B cell (primary cell): ENCODE measurements around the gene CHST1. TPM values are rescaled to one million over a fixed set of nuclear protein-coding genes. Genes with fewer than 3 reads are reported as not detected.

ENCODE experiments used
- ATAC-seq: fragments of 200-7000 bp; cut with Tn5 transposase; one replicate; pipeline ENCODE4 v1.10.0; 2021; ENCODE audit warnings: low read depth, mild to moderate bottlenecking, moderate number of reproducible peaks, moderate library complexity
- CTCF ChIA-PET: fragments of 350-600 bp; sonication (Branson Sonifier 250); formaldehyde crosslinking; loops from one replicate; lab custom pipeline; 2021; ENCODE audit warnings: antibody characterized with exemption, inconsistent platforms; lab: Charles Lee
- POLR2A ChIA-PET: fragments of 350-600 bp; sonication (Branson Sonifier 250); formaldehyde crosslinking; loops from one replicate; lab custom pipeline; 2021; ENCODE audit warnings: antibody characterized with exemption; lab: Charles Lee
- DNase-seq: peaks from one replicate; pipeline ENCODE4 v3.0.0; 2013
- H2AFZ ChIP-seq: 2 replicates; pipeline ENCODE4 v1.6.1; 2012; ENCODE audit warnings: mild to moderate bottlenecking, low read depth, low read length; ENCODE audit not compliant: insufficient read depth, poor library complexity, severe bottlenecking
- H3K27ac ChIP-seq, 2 donors: 1 replicate in 1 of 2; 2 replicates in 1 of 2; pipeline ENCODE4 v1.5.1; 2012 to 2013; ENCODE audit warnings: low read length in 2 of 2, mild to moderate bottlenecking in 2 of 2, moderate library complexity in 1 of 2
- H3K27me3 ChIP-seq, 4 experiments: fragments of 200-600 bp in 1 of 4; sonication (generic) in 1 of 4; replicated peaks in 1 of 4; 1 replicate in 2 of 4; 2 replicates in 2 of 4; pipeline versions ENCODE4 v1.6.1 to v1.7.0; 2013 to 2016; ENCODE audit warnings: low read length in 3 of 4, mild to moderate bottlenecking in 2 of 4, mixed read lengths in 1 of 4, moderate library complexity in 1 of 4; ENCODE audit not compliant: insufficient read depth in 4 of 4, control insufficient read depth in 3 of 4; ENCODE audit errors: control extremely low read depth in 1 of 4
- H3K36me3 ChIP-seq, 2 experiments: replicated peaks in 1 of 2; 1 replicate in 1 of 2; 2 replicates in 1 of 2; pipeline versions ENCODE4 v1.6.1 to v1.7.1; 2013; ENCODE audit warnings: low read length in 1 of 2; ENCODE audit not compliant: insufficient read depth in 2 of 2, control insufficient read depth in 1 of 2; ENCODE audit errors: control extremely low read depth in 1 of 2, extremely low read depth in 1 of 2
- H3K4me1 ChIP-seq, 2 donors: fragments of 200-600 bp in 1 of 2; sonication (generic) in 1 of 2; 1 replicate in 1 of 2; 2 replicates in 1 of 2; pipeline versions ENCODE4 v1.5.1 to v1.6.1; 2013 to 2017; ENCODE audit warnings: low read length in 2 of 2; ENCODE audit not compliant: control insufficient read depth in 2 of 2, insufficient read depth in 2 of 2
- H3K4me2 ChIP-seq: replicated peaks from 2 replicates; pipeline ENCODE3; 2012; ENCODE audit warnings: mild to moderate bottlenecking, low read depth, low read length; ENCODE audit not compliant: poor library complexity, severe bottlenecking
- H3K4me3 ChIP-seq, 5 experiments: fragments of 200-600 bp in 1 of 5; sonication (generic) in 1 of 5; 1 replicate in 3 of 5; 2 replicates in 2 of 5; pipeline versions ENCODE4 v1.5.1 to v1.7.0; 2011 to 2016; ENCODE audit warnings: low read length in 4 of 5, mild to moderate bottlenecking in 4 of 5, low read depth in 2 of 5, control low read depth in 1 of 5, moderate library complexity in 1 of 5; ENCODE audit not compliant: insufficient read depth in 1 of 5; ENCODE audit errors: control extremely low read depth in 1 of 5, extremely low read depth in 1 of 5
- H3K79me2 ChIP-seq: fragments of 200-600 bp; sonication (generic); one replicate; pipeline ENCODE4 v1.6.0; 2016; ENCODE audit warnings: low read length; ENCODE audit not compliant: control insufficient read depth, insufficient read depth
- H3K9ac ChIP-seq: fragments of 200-600 bp; sonication (generic); 2 replicates; pipeline ENCODE4 v1.6.1; 2017; ENCODE audit warnings: mild to moderate bottlenecking, low read length, moderate library complexity
- H3K9me3 ChIP-seq, 3 donors: one replicate each; pipeline versions ENCODE4 v1.6.1 to v1.7.1; 2013; ENCODE audit warnings: low read length in 2 of 3; ENCODE audit not compliant: control insufficient read depth in 2 of 3, insufficient read depth in 1 of 3; ENCODE audit errors: control extremely low read depth in 1 of 3
- H4K20me1 ChIP-seq: 2 replicates; pipeline ENCODE4 v1.6.0; 2012; ENCODE audit warnings: mild to moderate bottlenecking, low read length; ENCODE audit not compliant: insufficient read depth, control insufficient read depth, poor library complexity, severe bottlenecking
- H3K27ac Mint-ChIP-seq: one replicate; pipeline ENCODE4 v1.8.0; 2021; ENCODE audit warnings: mixed read lengths
- H3K27me3 Mint-ChIP-seq: one replicate; pipeline ENCODE4 v1.8.0; 2021; ENCODE audit warnings: mixed read lengths
- H3K4me1 Mint-ChIP-seq: one replicate; pipeline ENCODE4 v1.8.0; 2021; ENCODE audit warnings: mixed read lengths
- H3K4me3 Mint-ChIP-seq: one replicate; pipeline ENCODE4 v1.8.0; 2021; ENCODE audit warnings: mixed read lengths
- H3K9me3 Mint-ChIP-seq: one replicate; pipeline ENCODE4 v1.8.0; 2022; ENCODE audit warnings: mixed read lengths; ENCODE audit not compliant: insufficient read depth
- EZH2 ChIP-seq: IDR thresholded peaks from 2 replicates; pipeline ENCODE4 v1.6.1; 2012; ENCODE audit warnings: borderline replicate concordance, low read depth, mild to moderate bottlenecking, moderate library complexity, low read length; ENCODE audit not compliant: insufficient read depth, poor library complexity, severe bottlenecking
- WGBS: methylation state at CpG from one replicate; pipeline ENCODE4 v1.1.5; 2013; ENCODE audit warnings: missing lambda C conversion rate; ENCODE audit not compliant: insufficient coverage; 5-methylcytosine and 5-hydroxymethylcytosine counted together
- intact Hi-C: fragments of 100-400 bp; cut with micrococcal nuclease; formaldehyde crosslinking; loops from one replicate; pipeline ENCODE4 v1.10.0; 2022
- polyA plus RNA-seq: library from polyadenylated mRNA; depleted of rRNA; stranded (reverse); fragments of >200 nt; gene quantifications from 2 replicates; pipeline ENCODE4 v1.2.3, GENCODE V29; 2012
- total RNA-seq, 2 donors: library from RNA; stranded (reverse); fragments of 120-200 nt in 1 of 2; gene quantifications; 1 replicate in 1 of 2; 2 replicates in 1 of 2; pipeline versions ENCODE4 v1.2.3 to v1.2.4, GENCODE V29; 2013 to 2022
- TF ChIP-seq, protein P1 (sequence below): fragments of 200-600 bp; IDR thresholded peaks from one replicate; pipeline ENCODE4 v1.8.0; 2022; ENCODE audit warnings: antibody characterized with exemption, mild to moderate bottlenecking

The CHST1 gene
- total and polyA plus RNA-seq, 2 donors (not counting 1 experiment from before 2014, with no cell fraction given), result not detected

GRCh38 chr11:45660729-45661438 is 4.5 kb downstream of the CHST1 start:
- peaks cover 4% of the 10 kb centered on the region for H3K4me1 Mint-ChIP-seq
- H2AFZ ChIP-seq, result no peak overlapping the region

GRCh38 chr11:45659818-45660160 is 5.6 kb downstream of the CHST1 start:
- POLR2A ChIA-PET, result no interaction called here
- ATAC-seq, result no peak
- Histone ChIP-seq H2AFZ (no peak overlapping the region), H3K27ac (no peak overlapping the region), H3K4me3 (no peak overlapping the region), H3K27me3 (peaks cover 0 to 55% (median 17%) of the 10 kb centered on the region in 4 experiments), H3K79me2 (no peaks in the 10 kb centered on the region), H3K4me2 (no peak overlapping the region), H4K20me1 (no peaks in the 10 kb centered on the region), H3K9ac (no peak overlapping the region), H3K9me3 (no peaks in the 10 kb centered on the region), H3K36me3 (no peaks in the 10 kb centered on the region), H3K4me1 (peaks cover 7 to 11% of the 10 kb centered on the region in 2 donors)
- Mint-ChIP-seq H3K9me3 (no peaks in the 10 kb centered on the region), H3K4me3 (no peak overlapping the region), H3K27me3 (peaks cover 61% of the 10 kb centered on the region), H3K27ac (no peak overlapping the region), H3K4me1 (peaks cover 2% of the 10 kb centered on the region)
- CTCF ChIA-PET, result no interaction called here
- TF ChIP-seq, protein P1, sequence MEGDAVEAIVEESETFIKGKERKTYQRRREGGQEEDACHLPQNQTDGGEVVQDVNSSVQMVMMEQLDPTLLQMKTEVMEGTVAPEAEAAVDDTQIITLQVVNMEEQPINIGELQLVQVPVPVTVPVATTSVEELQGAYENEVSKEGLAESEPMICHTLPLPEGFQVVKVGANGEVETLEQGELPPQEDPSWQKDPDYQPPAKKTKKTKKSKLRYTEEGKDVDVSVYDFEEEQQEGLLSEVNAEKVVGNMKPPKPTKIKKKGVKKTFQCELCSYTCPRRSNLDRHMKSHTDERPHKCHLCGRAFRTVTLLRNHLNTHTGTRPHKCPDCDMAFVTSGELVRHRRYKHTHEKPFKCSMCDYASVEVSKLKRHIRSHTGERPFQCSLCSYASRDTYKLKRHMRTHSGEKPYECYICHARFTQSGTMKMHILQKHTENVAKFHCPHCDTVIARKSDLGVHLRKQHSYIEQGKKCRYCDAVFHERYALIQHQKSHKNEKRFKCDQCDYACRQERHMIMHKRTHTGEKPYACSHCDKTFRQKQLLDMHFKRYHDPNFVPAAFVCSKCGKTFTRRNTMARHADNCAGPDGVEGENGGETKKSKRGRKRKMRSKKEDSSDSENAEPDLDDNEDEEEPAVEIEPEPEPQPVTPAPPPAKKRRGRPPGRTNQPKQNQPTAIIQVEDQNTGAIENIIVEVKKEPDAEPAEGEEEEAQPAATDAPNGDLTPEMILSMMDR, result no peak
- no peak for TF ChIP-seq EZH2
- DNase-seq, result no peak
- intact Hi-C loops, result no loop called here
- 79% methylated on average over 3 of the region's 4 CpGs for WGBS

More at GRCh38 chr11:45660729-45661438, 4.5 kb downstream of the CHST1 start:
- Histone ChIP-seq H3K36me3 (no peaks in the 10 kb centered on the region), H3K4me1 (peaks cover 8 to 11% of the 10 kb centered on the region in 2 donors), H3K27me3 (peaks cover 0 to 51% (median 16%) of the 10 kb centered on the region in 4 experiments), H3K4me2 (no peak overlapping the region), H3K4me3 (no peak overlapping the region), H3K79me2 (no peaks in the 10 kb centered on the region), H4K20me1 (no peaks in the 10 kb centered on the region), H3K9me3 (no peaks in the 10 kb centered on the region), H3K9ac (no peak overlapping the region), H3K27ac (no peak overlapping the region)
- Mint-ChIP-seq H3K27me3 (peaks cover 62% of the 10 kb centered on the region), H3K9me3 (no peaks in the 10 kb centered on the region), H3K4me3 (no peak overlapping the region), H3K27ac (no peak overlapping the region)
- POLR2A ChIA-PET, result no interaction called here
- no peak for DNase-seq
- CTCF ChIA-PET, result no interaction called here
- intact Hi-C loops, result no loop called here
- 19% methylated on average over 6 of the region's 12 CpGs for WGBS
- ATAC-seq, result no peak
- TF ChIP-seq EZH2, result no peak
- TF ChIP-seq, protein P1, result no peak
